GM12878 (cell line): Measurements from ENCODE around the gene HNRNPCL1. TPM values are rescaled to one million over a fixed set of nuclear protein-coding genes. Genes with fewer than 3 reads are reported as not detected.

Source experiments
- ATAC-seq: fragments of 200-7000 bp; cut with Tn5 transposase; 3 replicates; pipeline ENCODE4 v1.9.1; 2020; ENCODE audit warnings: mild to moderate bottlenecking, moderate library complexity
- BruUV-seq: library from RNA; stranded (reverse); fragments of 400-500 nt; replicated peaks from 2 replicates; lab custom pipeline; 2021; lab: Mats Ljungman, UMichigan
- CTCF ChIA-PET: fragments of 300-600 bp; sonication (Branson Sonifier 250); formaldehyde crosslinking; extraction: SDS; loops from one replicate; lab custom pipeline; 2021; ENCODE audit warnings: inconsistent platforms; lab: Yijun Ruan, JAX
- POLR2A ChIA-PET: fragments of 350-600 bp; formaldehyde crosslinking; extraction: SDS; loops from one replicate; lab custom pipeline; 2021; ENCODE audit warnings: inconsistent platforms; lab: Charles Lee
- RAD21 ChIA-PET: fragments of 300-600 bp; sonication (Branson Sonifier 250); formaldehyde crosslinking; loops from one replicate; lab custom pipeline; 2023; ENCODE audit warnings: antibody characterized with exemption; ENCODE audit not compliant: unreplicated experiment; lab: Charles Lee
- SMC1A ChIA-PET: fragments of 300-600 bp; sonication (Branson Sonifier 250); formaldehyde crosslinking; loops from one replicate; lab custom pipeline; 2023; ENCODE audit not compliant: unreplicated experiment, uncharacterized antibody; lab: Charles Lee
- DNase-seq: peaks from one replicate; pipeline ENCODE4 v3.0.0-alpha.2; 2011; ENCODE audit warnings: low read depth, low spot score
- FAIRE-seq: peaks from 3 replicates; lab custom pipeline; 2011; peaks lifted over from hg19 to GRCh38; lab: Jason Lieb, UNC
- H2AFZ ChIP-seq: 2 replicates; pipeline ENCODE4 v1.6.0; 2011; ENCODE audit warnings: low read depth, low read length, control low read depth; ENCODE audit not compliant: control insufficient read depth
- H3K27ac ChIP-seq: 2 replicates; pipeline ENCODE4 v1.5.1; 2011; ENCODE audit warnings: control low read depth; ENCODE audit not compliant: control insufficient read depth, insufficient read depth
- H3K27me3 ChIP-seq, 2 experiments: replicated peaks in 1 of 2; 2 replicates each; pipeline versions ENCODE4 v1.6.0 to v1.6.1; 2011; ENCODE audit warnings: low read length in 1 of 2; ENCODE audit not compliant: control insufficient read depth in 2 of 2, insufficient read depth in 2 of 2
- H3K36me3 ChIP-seq, 2 experiments: 2 replicates each; pipeline ENCODE4 v1.5.1; 2011; ENCODE audit warnings: low read length in 1 of 2; ENCODE audit not compliant: control insufficient read depth in 2 of 2, insufficient read depth in 2 of 2
- H3K4me1 ChIP-seq: 2 replicates; pipeline ENCODE4 v1.6.1; 2011; ENCODE audit warnings: mild to moderate bottlenecking, low read length, moderate library complexity, mixed read lengths; ENCODE audit not compliant: control insufficient read depth, insufficient read depth
- H3K4me2 ChIP-seq: 2 replicates; pipeline ENCODE4 v1.6.0; 2011; ENCODE audit warnings: control low read depth; ENCODE audit not compliant: control insufficient read depth, insufficient read depth
- H3K4me3 ChIP-seq: fragments of 200-600 bp; sonication (generic); 2 replicates; pipeline ENCODE4 v1.5.1; 2016
- H3K79me2 ChIP-seq: 2 replicates; pipeline ENCODE4 v1.6.0; 2011; ENCODE audit warnings: low read length; ENCODE audit not compliant: control insufficient read depth, insufficient read depth
- H3K9ac ChIP-seq: 2 replicates; pipeline ENCODE4 v1.8.0; 2011; ENCODE audit warnings: low read length, control low read depth, mixed read lengths; ENCODE audit not compliant: control insufficient read depth, insufficient read depth
- H3K9me3 ChIP-seq: replicated peaks from 3 replicates; pipeline ENCODE4 v1.5.1; 2011; ENCODE audit warnings: mild to moderate bottlenecking, low read length; ENCODE audit not compliant: control insufficient read depth, insufficient read depth
- H4K20me1 ChIP-seq: 2 replicates; pipeline ENCODE4 v1.6.0; 2011; ENCODE audit not compliant: control insufficient read depth, insufficient read depth
- HDGF ChIP-seq: fragments of 450-650 bp; IDR thresholded peaks from 2 replicates; pipeline ENCODE4 v1.6.1; 2016; ENCODE audit warnings: antibody characterized with exemption
- KDM1A ChIP-seq: fragments of 200-600 bp; sonication (generic); IDR thresholded peaks from 2 replicates; pipeline ENCODE4 v1.6.1; 2016; ENCODE audit warnings: borderline replicate concordance
- MEF2B ChIP-seq: fragments of 450-650 bp; IDR thresholded peaks from 2 replicates; pipeline ENCODE4 v1.6.1; 2018; ENCODE audit warnings: mild to moderate bottlenecking, moderate library complexity; ENCODE audit not compliant: partially characterized antibody, poor library complexity, severe bottlenecking
- NRF1 ChIP-seq: conservative IDR thresholded peaks from 2 replicates; pipeline ENCODE4 v1.6.1; 2011; ENCODE audit warnings: mild to moderate bottlenecking, low read depth, low read length, improper control_type of control experiment
- SREBF1 ChIP-seq: IDR thresholded peaks from 2 replicates; pipeline ENCODE4 v1.6.1; 2012; ENCODE audit warnings: mild to moderate bottlenecking, low read length
- WRNIP1 ChIP-seq: IDR thresholded peaks from 2 replicates; pipeline ENCODE4 v1.6.1; 2011; ENCODE audit warnings: low read depth, low read length, improper control_type of control experiment, borderline replicate concordance
- ZBED1 ChIP-seq: IDR thresholded peaks from 2 replicates; pipeline ENCODE4 v1.6.1; 2016; ENCODE audit warnings: borderline replicate concordance
- ZSCAN29 ChIP-seq: fragments of 450-650 bp; IDR thresholded peaks from 2 replicates; pipeline ENCODE4 v1.6.1; 2017; ENCODE audit warnings: mild to moderate bottlenecking, moderate library complexity
- WGBS: methylation state at CpG from one replicate; pipeline ENCODE4 v1.1.6; 2016; ENCODE audit warnings: low lambda C conversion rate; ENCODE audit not compliant: insufficient replicate concordance, insufficient coverage; ENCODE audit errors: missing lambda C conversion rate; 5-methylcytosine and 5-hydroxymethylcytosine counted together
- in situ Hi-C: fragments of 300-500 bp; cut with MboI; formaldehyde crosslinking; loops from 9 replicates; pipeline ENCODE4 v1.14.3; 2018; ENCODE audit warnings: mixed read lengths
- intact Hi-C: fragments of 100-400 bp; cut with micrococcal nuclease; formaldehyde crosslinking; loops from one replicate; pipeline ENCODE4 v1.14.2; 2022; ENCODE audit not compliant: unreplicated experiment
- polyA plus RNA-seq, 11 experiments: library from polyadenylated mRNA; depleted of rRNA in 4 of 11; unstranded in 6 of 11; stranded (reverse) in 5 of 11; fragments of >200 nt; fragmentation: Nextera tagmentation in 4 of 11; fragmentation: Illumina TruSeq in 1 of 11; extraction: Ambion mirVana in 4 of 11; extraction: Trizol in 1 of 11; gene quantifications; 1 replicate in 1 of 11; 2 replicates in 10 of 11; pipeline versions ENCODE4 v1.2.1 to v1.2.3, GENCODE V29; 2011 to 2016; ENCODE audit warnings: inconsistent platforms in 2 of 11, missing spikeins in 2 of 11, low read depth in 1 of 11
- total RNA-seq, 4 experiments: library from RNA; depleted of rRNA in 3 of 4; stranded (reverse); fragments of >200 nt in 3 of 4; fragmentation: Illumina TruSeq in 1 of 4; extraction: Trizol in 1 of 4; gene quantifications; 2 replicates each; pipeline versions ENCODE4 v1.2.1 to v1.2.3, GENCODE V29; 2013 to 2021
- TF ChIP-seq, protein P1 (sequence below): fragments of 450-650 bp; conservative IDR thresholded peaks from 2 replicates; pipeline ENCODE4 v1.6.1; 2017; ENCODE audit warnings: mild to moderate bottlenecking, moderate library complexity
- TF ChIP-seq, protein P2 (sequence below): IDR thresholded peaks from 2 replicates; pipeline ENCODE4 v1.6.1; 2012; ENCODE audit warnings: low read depth, low read length, improper control_type of control experiment
- TF ChIP-seq, protein P3 (sequence below): fragments of 450-650 bp; IDR thresholded peaks from 2 replicates; pipeline ENCODE4 v1.6.1; 2017; ENCODE audit warnings: mild to moderate bottlenecking, moderate library complexity
- TF ChIP-seq, protein P4 (sequence below): fragments of 450-650 bp; IDR thresholded peaks from 2 replicates; pipeline ENCODE4 v1.6.1; 2017; ENCODE audit warnings: low read depth, mild to moderate bottlenecking, moderate library complexity

The HNRNPCL1 gene
- total and polyA plus RNA-seq, 10 of the 15 experiments (the other 5 are each of a cell fraction or from before 2014, with no cell fraction given): not detected

DNA sequence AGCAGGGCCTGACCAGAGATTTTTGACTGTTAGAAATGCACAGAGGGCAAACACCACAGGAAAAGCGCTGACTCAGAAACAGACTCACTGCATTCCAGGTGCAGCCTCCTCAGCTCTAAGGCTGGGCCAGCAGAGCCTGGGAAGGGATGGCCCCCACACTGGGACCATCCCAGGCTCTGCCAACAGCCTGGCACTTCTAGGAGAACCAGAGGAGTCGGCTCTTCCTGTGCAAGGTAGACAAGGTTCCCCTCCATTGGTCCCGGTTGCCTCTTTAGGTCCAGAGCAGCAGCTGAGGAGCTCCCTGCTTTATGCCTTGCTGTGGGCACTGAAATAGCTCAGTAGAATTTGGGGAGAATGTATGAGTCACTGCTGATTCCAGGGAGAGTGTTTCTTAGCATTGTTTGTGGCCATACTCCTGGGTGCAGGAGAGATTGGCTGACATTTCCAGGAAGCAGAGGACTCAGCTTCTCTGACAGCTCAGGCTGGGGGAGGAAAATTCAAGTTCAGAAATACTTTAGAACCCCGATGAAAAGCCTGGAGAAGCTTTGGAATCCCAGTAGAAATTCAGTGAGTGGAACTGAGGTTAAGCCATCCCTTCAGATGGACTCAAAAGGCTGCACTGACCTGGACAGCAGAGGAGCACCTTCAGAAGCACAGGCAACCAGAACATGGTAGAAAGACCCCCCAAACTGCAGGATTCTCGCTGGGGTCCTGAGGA is 37.7 kb downstream of the HNRNPCL1 start:
- DNase-seq (no peak), ATAC-seq (no peak), FAIRE-seq (no peak)
- in situ Hi-C loops (loop anchor here (25.0 kb wide), 1 partner anchor 426 kb away; the partner anchor contains the start of gene PRAMEF18), intact Hi-C loops (no loop called here)
- CTCF ChIA-PET: no interaction called here
- no peak overlapping the region for H3K4me2 ChIP-seq
- SMC1A ChIA-PET: interaction anchor here (0.6 kb wide), 1 partner anchor 1927 kb away, joined by 4 read pairs; no protein-coding TSS in a partner anchor
- no peak overlapping the region for H3K27ac ChIP-seq
- H3K27me3 ChIP-seq: no peaks in the 10 kb centered on the region; a peak in 1 of 4 replicates
- RAD21 ChIA-PET: no interaction called here
- H3K36me3 ChIP-seq: no peaks in the 10 kb centered on the region
- no peaks in the 10 kb centered on the region for H3K4me1 ChIP-seq
- WGBS: 23% methylated on average over 5 of the region's 5 CpGs
- TF ChIP-seq, protein P1, sequence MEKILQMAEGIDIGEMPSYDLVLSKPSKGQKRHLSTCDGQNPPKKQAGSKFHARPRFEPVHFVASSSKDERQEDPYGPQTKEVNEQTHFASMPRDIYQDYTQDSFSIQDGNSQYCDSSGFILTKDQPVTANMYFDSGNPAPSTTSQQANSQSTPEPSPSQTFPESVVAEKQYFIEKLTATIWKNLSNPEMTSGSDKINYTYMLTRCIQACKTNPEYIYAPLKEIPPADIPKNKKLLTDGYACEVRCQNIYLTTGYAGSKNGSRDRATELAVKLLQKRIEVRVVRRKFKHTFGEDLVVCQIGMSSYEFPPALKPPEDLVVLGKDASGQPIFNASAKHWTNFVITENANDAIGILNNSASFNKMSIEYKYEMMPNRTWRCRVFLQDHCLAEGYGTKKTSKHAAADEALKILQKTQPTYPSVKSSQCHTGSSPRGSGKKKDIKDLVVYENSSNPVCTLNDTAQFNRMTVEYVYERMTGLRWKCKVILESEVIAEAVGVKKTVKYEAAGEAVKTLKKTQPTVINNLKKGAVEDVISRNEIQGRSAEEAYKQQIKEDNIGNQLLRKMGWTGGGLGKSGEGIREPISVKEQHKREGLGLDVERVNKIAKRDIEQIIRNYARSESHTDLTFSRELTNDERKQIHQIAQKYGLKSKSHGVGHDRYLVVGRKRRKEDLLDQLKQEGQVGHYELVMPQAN: no peak
- no peak for TF ChIP-seq ZBED1
- TF ChIP-seq MEF2B: no peak
- TF ChIP-seq NRF1: no peak
- TF ChIP-seq, protein P2, sequence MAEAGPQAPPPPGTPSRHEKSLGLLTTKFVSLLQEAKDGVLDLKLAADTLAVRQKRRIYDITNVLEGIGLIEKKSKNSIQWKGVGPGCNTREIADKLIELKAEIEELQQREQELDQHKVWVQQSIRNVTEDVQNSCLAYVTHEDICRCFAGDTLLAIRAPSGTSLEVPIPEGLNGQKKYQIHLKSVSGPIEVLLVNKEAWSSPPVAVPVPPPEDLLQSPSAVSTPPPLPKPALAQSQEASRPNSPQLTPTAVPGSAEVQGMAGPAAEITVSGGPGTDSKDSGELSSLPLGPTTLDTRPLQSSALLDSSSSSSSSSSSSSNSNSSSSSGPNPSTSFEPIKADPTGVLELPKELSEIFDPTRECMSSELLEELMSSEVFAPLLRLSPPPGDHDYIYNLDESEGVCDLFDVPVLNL: no peak
- TF ChIP-seq HDGF: no peak
- TF ChIP-seq WRNIP1: no peak
- TF ChIP-seq, protein P3, sequence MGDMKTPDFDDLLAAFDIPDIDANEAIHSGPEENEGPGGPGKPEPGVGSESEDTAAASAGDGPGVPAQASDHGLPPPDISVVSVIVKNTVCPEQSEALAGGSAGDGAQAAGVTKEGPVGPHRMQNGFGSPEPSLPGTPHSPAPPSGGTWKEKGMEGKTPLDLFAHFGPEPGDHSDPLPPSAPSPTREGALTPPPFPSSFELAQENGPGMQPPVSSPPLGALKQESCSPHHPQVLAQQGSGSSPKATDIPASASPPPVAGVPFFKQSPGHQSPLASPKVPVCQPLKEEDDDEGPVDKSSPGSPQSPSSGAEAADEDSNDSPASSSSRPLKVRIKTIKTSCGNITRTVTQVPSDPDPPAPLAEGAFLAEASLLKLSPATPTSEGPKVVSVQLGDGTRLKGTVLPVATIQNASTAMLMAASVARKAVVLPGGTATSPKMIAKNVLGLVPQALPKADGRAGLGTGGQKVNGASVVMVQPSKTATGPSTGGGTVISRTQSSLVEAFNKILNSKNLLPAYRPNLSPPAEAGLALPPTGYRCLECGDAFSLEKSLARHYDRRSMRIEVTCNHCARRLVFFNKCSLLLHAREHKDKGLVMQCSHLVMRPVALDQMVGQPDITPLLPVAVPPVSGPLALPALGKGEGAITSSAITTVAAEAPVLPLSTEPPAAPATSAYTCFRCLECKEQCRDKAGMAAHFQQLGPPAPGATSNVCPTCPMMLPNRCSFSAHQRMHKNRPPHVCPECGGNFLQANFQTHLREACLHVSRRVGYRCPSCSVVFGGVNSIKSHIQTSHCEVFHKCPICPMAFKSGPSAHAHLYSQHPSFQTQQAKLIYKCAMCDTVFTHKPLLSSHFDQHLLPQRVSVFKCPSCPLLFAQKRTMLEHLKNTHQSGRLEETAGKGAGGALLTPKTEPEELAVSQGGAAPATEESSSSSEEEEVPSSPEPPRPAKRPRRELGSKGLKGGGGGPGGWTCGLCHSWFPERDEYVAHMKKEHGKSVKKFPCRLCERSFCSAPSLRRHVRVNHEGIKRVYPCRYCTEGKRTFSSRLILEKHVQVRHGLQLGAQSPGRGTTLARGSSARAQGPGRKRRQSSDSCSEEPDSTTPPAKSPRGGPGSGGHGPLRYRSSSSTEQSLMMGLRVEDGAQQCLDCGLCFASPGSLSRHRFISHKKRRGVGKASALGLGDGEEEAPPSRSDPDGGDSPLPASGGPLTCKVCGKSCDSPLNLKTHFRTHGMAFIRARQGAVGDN: no peak
- TF ChIP-seq ZSCAN29: no peak
- TF ChIP-seq SREBF1: no peak
- no peak for TF ChIP-seq KDM1A
- TF ChIP-seq, protein P4, sequence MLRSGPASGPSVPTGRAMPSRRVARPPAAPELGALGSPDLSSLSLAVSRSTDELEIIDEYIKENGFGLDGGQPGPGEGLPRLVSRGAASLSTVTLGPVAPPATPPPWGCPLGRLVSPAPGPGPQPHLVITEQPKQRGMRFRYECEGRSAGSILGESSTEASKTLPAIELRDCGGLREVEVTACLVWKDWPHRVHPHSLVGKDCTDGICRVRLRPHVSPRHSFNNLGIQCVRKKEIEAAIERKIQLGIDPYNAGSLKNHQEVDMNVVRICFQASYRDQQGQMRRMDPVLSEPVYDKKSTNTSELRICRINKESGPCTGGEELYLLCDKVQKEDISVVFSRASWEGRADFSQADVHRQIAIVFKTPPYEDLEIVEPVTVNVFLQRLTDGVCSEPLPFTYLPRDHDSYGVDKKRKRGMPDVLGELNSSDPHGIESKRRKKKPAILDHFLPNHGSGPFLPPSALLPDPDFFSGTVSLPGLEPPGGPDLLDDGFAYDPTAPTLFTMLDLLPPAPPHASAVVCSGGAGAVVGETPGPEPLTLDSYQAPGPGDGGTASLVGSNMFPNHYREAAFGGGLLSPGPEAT: no peak
- no peaks in the 10 kb centered on the region for H4K20me1 ChIP-seq
- POLR2A ChIA-PET: no interaction called here
- no peak overlapping the region for H2AFZ ChIP-seq
- H3K79me2 ChIP-seq: no peaks in the 10 kb centered on the region
- H3K4me3 ChIP-seq: no peak overlapping the region
- H3K9me3 ChIP-seq: no peaks in the 10 kb centered on the region
- BruUV-seq: no TSS peak
- no peak overlapping the region for H3K9ac ChIP-seq
